NCI-H526 treated with DMSO at 0.1 percent for 48 hours (cell line): ENCODE results near the gene NOVA2.

Experiments
- DNase-seq: peaks from one replicate; lab custom pipeline; 2025; lab: John Stamatoyannopoulos, UW

NOVA2 gene

GRCh38 chr19:45895519-45895972, 78.1 kb downstream of the NOVA2 start:
- DNase-seq = no peak

GRCh38 chr19:45890877-45891276, 82.8 kb downstream of the NOVA2 start:
- no peak for DNase-seq

GRCh38 chr19:45889210-45889885, 84.3 kb downstream of the NOVA2 start:
- no peak for DNase-seq

- no peak for DNase-seq
Measured at GRCh38 chr19:45887200-45887710, 86.4 kb downstream of the NOVA2 start.

- DNase-seq = peak; percentile 71
Measured at GRCh38 chr19:45886427-45887199, 87.1 kb downstream of the NOVA2 start.

- peak; percentile 81 for DNase-seq
Measured at GRCh38 chr19:45885556-45886426, 87.9 kb downstream of the NOVA2 start, which contains the start of gene IRF2BP1. TSS of gene IRF2BP1 (minus strand) at chr19:45886141. CDS start at chr19:45885774, 367 bp downstream.

- no peak for DNase-seq
Measured at GRCh38 chr19:45884682-45885555, 88.7 kb downstream of the NOVA2 start.

GRCh38 chr19:45883881-45884681, 89.6 kb downstream of the NOVA2 start:
- no peak for DNase-seq
